Endothelial cell of umbilical vein (primary cell): Measurements from ENCODE around the gene INPP5B. TPM values are rescaled to one million over a fixed set of nuclear protein-coding genes. Genes with fewer than 3 reads are reported as not detected.

Experiments used
- BruUV-seq: library from RNA; stranded (reverse); fragments of 400-500 nt; replicated peaks from 2 replicates; lab custom pipeline; 2021; lab: Mats Ljungman, UMichigan
- CTCF ChIA-PET: fragments of 300-600, 350-600 bp; sonication (Branson Sonifier 250); formaldehyde crosslinking; loops from one replicate; lab custom pipeline; 2021; ENCODE audit warnings: antibody characterized with exemption, inconsistent platforms; lab: Charles Lee
- POLR2A ChIA-PET: fragments of 300-600, 350-600 bp; sonication (Branson Sonifier 250); formaldehyde crosslinking; loops from one replicate; lab custom pipeline; 2021; ENCODE audit warnings: antibody characterized with exemption, inconsistent platforms; lab: Charles Lee
- DNase-seq: peaks from one replicate; pipeline ENCODE4 v3.0.0-alpha.2; 2011; ENCODE audit warnings: low read depth, low spot score
- FAIRE-seq: peaks from 2 replicates; lab custom pipeline; 2011; peaks lifted over from hg19 to GRCh38; lab: Jason Lieb, UNC
- H2AFZ ChIP-seq: 2 replicates; pipeline ENCODE4 v1.6.0; 2012; ENCODE audit warnings: low read depth, low read length, control low read depth, inconsistent platforms
- H3K27ac ChIP-seq: 2 replicates; pipeline ENCODE4 v1.5.1; 2011; ENCODE audit warnings: low read depth, mild to moderate bottlenecking, control low read depth, low read length, moderate library complexity; ENCODE audit not compliant: insufficient read depth
- H3K27me3 ChIP-seq, 2 experiments: 2 replicates each; pipeline versions ENCODE4 v1.6.0 to v1.6.1; 2011; ENCODE audit warnings: low read length in 2 of 2, mixed read lengths in 1 of 2; ENCODE audit not compliant: control insufficient read depth in 2 of 2, insufficient read depth in 2 of 2
- H3K36me3 ChIP-seq, 2 experiments: 2 replicates in 1 of 2; 3 replicates in 1 of 2; pipeline ENCODE4 v1.5.1; 2011; ENCODE audit warnings: low read length in 2 of 2, mild to moderate bottlenecking in 1 of 2, moderate library complexity in 1 of 2; ENCODE audit not compliant: control insufficient read depth in 2 of 2, insufficient read depth in 2 of 2; ENCODE audit errors: extremely low read depth in 1 of 2
- H3K4me1 ChIP-seq: 3 replicates; pipeline ENCODE4 v1.5.1; 2011; ENCODE audit warnings: mild to moderate bottlenecking, low read length; ENCODE audit not compliant: control insufficient read depth, insufficient read depth; ENCODE audit errors: extremely low read depth
- H3K4me2 ChIP-seq: 2 replicates; pipeline ENCODE4 v1.6.1; 2011; ENCODE audit warnings: low read length, control low read depth, mixed read lengths; ENCODE audit not compliant: insufficient read depth
- H3K4me3 ChIP-seq, 3 experiments: fragments of 200-600 bp in 1 of 3; sonication (generic), shearing (Covaris generic) in 1 of 3; replicated peaks in 1 of 3; 2 replicates each; pipeline ENCODE4 v1.5.1; 2011 to 2016; ENCODE audit warnings: control low read depth in 3 of 3, low read length in 3 of 3, mild to moderate bottlenecking in 2 of 3, inconsistent platforms in 1 of 3, low read depth in 1 of 3, moderate library complexity in 1 of 3; ENCODE audit not compliant: insufficient read depth in 1 of 3
- H3K79me2 ChIP-seq: 2 replicates; pipeline ENCODE4 v1.6.0; 2012; ENCODE audit warnings: low read length, inconsistent platforms; ENCODE audit not compliant: control insufficient read depth, insufficient read depth
- H3K9ac ChIP-seq: replicated peaks from 2 replicates; pipeline ENCODE3; 2011; ENCODE audit warnings: low read length, control low read depth; ENCODE audit not compliant: insufficient read depth; ENCODE audit errors: extremely low read depth
- H3K9me1 ChIP-seq: replicated peaks from 3 replicates; pipeline ENCODE4 v1.6.0; 2011; ENCODE audit warnings: mild to moderate bottlenecking, low read length; ENCODE audit not compliant: control insufficient read depth, insufficient read depth; ENCODE audit errors: extremely low read depth
- H3K9me3 ChIP-seq: replicated peaks from 2 replicates; pipeline ENCODE4 v1.5.1; 2012; ENCODE audit warnings: low read length, inconsistent platforms; ENCODE audit not compliant: control insufficient read depth, insufficient read depth
- H4K20me1 ChIP-seq: replicated peaks from 2 replicates; pipeline ENCODE3; 2011; ENCODE audit warnings: mild to moderate bottlenecking, low read length; ENCODE audit not compliant: control insufficient read depth, insufficient read depth; ENCODE audit errors: extremely low read depth
- CTCF ChIP-seq, 2 donors: IDR thresholded peaks; 1 replicate in 1 of 2; 2 replicates in 1 of 2; pipeline ENCODE4 v1.5.1; 2011; ENCODE audit warnings: low read length in 2 of 2, mild to moderate bottlenecking in 2 of 2, moderate library complexity in 2 of 2, control low read depth in 1 of 2, inconsistent platforms in 1 of 2, low read depth in 1 of 2; ENCODE audit not compliant: insufficient read depth in 1 of 2; ENCODE audit errors: extremely low read depth in 1 of 2
- EZH2 ChIP-seq: IDR thresholded peaks from 2 replicates; pipeline ENCODE4 v1.6.1; 2012; ENCODE audit warnings: borderline replicate concordance, low read depth, mild to moderate bottlenecking, moderate library complexity, low read length, inconsistent platforms; ENCODE audit not compliant: severe bottlenecking
- FOS ChIP-seq: IDR thresholded peaks from 2 replicates; pipeline ENCODE4 v1.6.1; 2011; ENCODE audit warnings: mild to moderate bottlenecking, low read length, moderate library complexity, borderline replicate concordance; ENCODE audit not compliant: insufficient read depth
- GATA2 ChIP-seq: IDR thresholded peaks from 2 replicates; pipeline ENCODE4 v1.7.0; 2011; ENCODE audit warnings: low read depth, mild to moderate bottlenecking, moderate library complexity, mixed read lengths, low read length; ENCODE audit not compliant: insufficient read length, insufficient read depth
- JUN ChIP-seq: IDR thresholded peaks from 2 replicates; pipeline ENCODE4 v1.6.1; 2011; ENCODE audit warnings: borderline replicate concordance, low read depth; ENCODE audit not compliant: insufficient read length, insufficient read depth
- MAX ChIP-seq: IDR thresholded peaks from 2 replicates; pipeline ENCODE4 v1.6.1; 2011; ENCODE audit not compliant: insufficient read depth, insufficient read length
- MYC ChIP-seq: IDR thresholded peaks from one replicate; pipeline ENCODE4 v1.6.1; 2011; ENCODE audit warnings: mild to moderate bottlenecking, low read depth, low read length
- POLR2A ChIP-seq: IDR thresholded peaks from 2 replicates; pipeline ENCODE4 v1.6.1; 2012; ENCODE audit warnings: low read depth, mild to moderate bottlenecking, control low read depth, low read length
- POLR2AphosphoS5 ChIP-seq: IDR thresholded peaks from 2 replicates; pipeline ENCODE4 v1.6.1; 2012; ENCODE audit warnings: low read depth, mild to moderate bottlenecking, control low read depth, low read length, moderate library complexity; ENCODE audit not compliant: insufficient read depth
- dilution Hi-C: fragments of 300-500 bp; cut with MboI; formaldehyde crosslinking; loops from one replicate; pipeline ENCODE4 v1.15.0; 2019; ENCODE audit warnings: low sequenced_read_pairs; ENCODE audit not compliant: extremely low pct_ligation_motif_present
- intact Hi-C: fragments of 100-400 bp; cut with micrococcal nuclease; formaldehyde crosslinking; loops from one replicate; pipeline ENCODE4 v1.10.0; 2022
- polyA plus RNA-seq, 4 experiments: library from polyadenylated mRNA; depleted of rRNA in 3 of 4; stranded (reverse) in 3 of 4; unstranded in 1 of 4; fragments of >200 nt; gene quantifications; 2 replicates each; pipeline versions ENCODE4 v1.2.1 to v1.2.3, GENCODE V29; 2011 to 2012; ENCODE audit warnings: missing spikeins in 1 of 4
- total RNA-seq: library from RNA; stranded (reverse); gene quantifications from 2 replicates; pipeline ENCODE4 v1.2.3, GENCODE V29; 2021

INPP5B gene
- total and polyA plus RNA-seq, 2 donors (not counting 3 experiments of a cell fraction or from before 2014, with no cell fraction given): 7.4 to 14.7 TPM

- no peak overlapping the region for H2AFZ ChIP-seq
- H3K79me2 ChIP-seq: peaks cover 11% of the 10 kb centered on the region
- H3K36me3 ChIP-seq: peaks cover 10% of the 10 kb centered on the region in 2 experiments
- dilution Hi-C loops: no loop called here
- FAIRE-seq: no peak
- H3K4me2 ChIP-seq: no peak overlapping the region
- intact Hi-C loops: no loop called here
- ChIA-PET POLR2A (no interaction called here), CTCF (no interaction called here)
- H3K9me3 ChIP-seq: no peaks in the 10 kb centered on the region
- H3K27me3 ChIP-seq: no peaks in the 10 kb centered on the region
- H3K27ac ChIP-seq: no peak overlapping the region
- no peaks in the 10 kb centered on the region for H3K4me1 ChIP-seq
- TF ChIP-seq FOS (no peak), CTCF (IDR thresholded peaks at IDR 0.05; ENCODE audit: extremely low read depth in 1 of 2, insufficient read depth in 1 of 2, low read depth in 1 of 2, low read length in 2 of 2) (no peak), JUN (no peak), MYC (no peak), POLR2A (no peak), POLR2AphosphoS5 (no peak), EZH2 (no peak), MAX (no peak), GATA2 (no peak)
- no peak overlapping the region for H3K4me3 ChIP-seq
- H3K9ac ChIP-seq: no peak overlapping the region
- no peaks in the 10 kb centered on the region for H3K9me1 ChIP-seq
- no peak for DNase-seq
- H4K20me1 ChIP-seq: no peaks in the 10 kb centered on the region
- no TSS peak for BruUV-seq
Observed at GRCh38 chr1:37839676-37840075, 107.2 kb downstream of the INPP5B start.
